AG09309 (cell line): ENCODE results near the gene ARHGAP6.

Experiments used
- DNase-seq: peaks from one replicate; pipeline ENCODE4 v3.0.0-alpha.2; 2010; ENCODE audit warnings: low read depth
- H3K4me3 ChIP-seq: 2 replicates; pipeline ENCODE4 v1.5.1; 2011; ENCODE audit warnings: mild to moderate bottlenecking, low read depth, low read length, moderate library complexity; ENCODE audit not compliant: control insufficient read depth
- TF ChIP-seq, protein P1 (sequence below): IDR thresholded peaks from 2 replicates; pipeline ENCODE4 v1.5.1; 2011; ENCODE audit warnings: mild to moderate bottlenecking, low read depth, low read length, inconsistent platforms; ENCODE audit not compliant: insufficient read depth, control insufficient read depth; ENCODE audit errors: missing control alignments

The ARHGAP6 gene

DNA sequence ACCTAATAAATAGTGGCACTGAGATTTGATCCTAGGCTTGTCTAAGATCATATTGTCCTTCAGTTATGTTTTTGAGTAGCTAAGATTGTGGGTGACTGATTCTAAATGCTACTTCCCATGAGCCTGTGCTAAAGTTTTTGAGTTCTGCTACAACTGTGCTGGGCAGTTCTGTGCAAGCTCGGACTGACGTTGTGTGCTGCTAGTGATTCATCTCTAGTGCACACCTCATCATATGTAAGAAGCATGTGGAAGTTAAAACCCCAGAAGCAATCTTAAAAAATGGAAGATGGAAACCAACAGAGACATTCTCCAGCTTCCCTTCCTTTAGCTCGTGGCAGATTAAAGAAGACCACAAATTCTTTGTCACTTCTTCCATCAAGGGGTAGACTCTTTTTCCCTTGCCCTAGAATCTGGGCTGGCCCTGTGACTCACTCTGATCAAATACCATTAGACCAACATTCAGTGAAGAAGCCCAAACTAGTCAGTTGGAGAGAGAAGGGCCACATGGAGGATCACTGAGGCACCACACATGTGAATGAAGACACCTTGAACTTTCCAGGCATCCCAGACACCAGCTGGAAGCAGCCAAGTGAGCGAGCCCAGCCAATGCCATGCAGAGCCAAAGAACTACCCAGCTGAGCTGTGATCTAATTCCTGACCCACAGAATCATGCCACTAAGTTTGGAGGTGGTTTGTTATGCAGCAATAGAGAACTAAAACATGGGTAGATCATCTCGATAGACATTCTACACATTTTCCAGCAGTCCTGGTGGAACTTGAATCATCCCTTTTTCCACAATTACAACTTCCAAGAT lies 16.8 kb downstream of the ARHGAP6 start:
- no peak for DNase-seq
- TF ChIP-seq, protein P1, sequence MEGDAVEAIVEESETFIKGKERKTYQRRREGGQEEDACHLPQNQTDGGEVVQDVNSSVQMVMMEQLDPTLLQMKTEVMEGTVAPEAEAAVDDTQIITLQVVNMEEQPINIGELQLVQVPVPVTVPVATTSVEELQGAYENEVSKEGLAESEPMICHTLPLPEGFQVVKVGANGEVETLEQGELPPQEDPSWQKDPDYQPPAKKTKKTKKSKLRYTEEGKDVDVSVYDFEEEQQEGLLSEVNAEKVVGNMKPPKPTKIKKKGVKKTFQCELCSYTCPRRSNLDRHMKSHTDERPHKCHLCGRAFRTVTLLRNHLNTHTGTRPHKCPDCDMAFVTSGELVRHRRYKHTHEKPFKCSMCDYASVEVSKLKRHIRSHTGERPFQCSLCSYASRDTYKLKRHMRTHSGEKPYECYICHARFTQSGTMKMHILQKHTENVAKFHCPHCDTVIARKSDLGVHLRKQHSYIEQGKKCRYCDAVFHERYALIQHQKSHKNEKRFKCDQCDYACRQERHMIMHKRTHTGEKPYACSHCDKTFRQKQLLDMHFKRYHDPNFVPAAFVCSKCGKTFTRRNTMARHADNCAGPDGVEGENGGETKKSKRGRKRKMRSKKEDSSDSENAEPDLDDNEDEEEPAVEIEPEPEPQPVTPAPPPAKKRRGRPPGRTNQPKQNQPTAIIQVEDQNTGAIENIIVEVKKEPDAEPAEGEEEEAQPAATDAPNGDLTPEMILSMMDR = no peak
- H3K4me3 ChIP-seq = no peak overlapping the region

DNA sequence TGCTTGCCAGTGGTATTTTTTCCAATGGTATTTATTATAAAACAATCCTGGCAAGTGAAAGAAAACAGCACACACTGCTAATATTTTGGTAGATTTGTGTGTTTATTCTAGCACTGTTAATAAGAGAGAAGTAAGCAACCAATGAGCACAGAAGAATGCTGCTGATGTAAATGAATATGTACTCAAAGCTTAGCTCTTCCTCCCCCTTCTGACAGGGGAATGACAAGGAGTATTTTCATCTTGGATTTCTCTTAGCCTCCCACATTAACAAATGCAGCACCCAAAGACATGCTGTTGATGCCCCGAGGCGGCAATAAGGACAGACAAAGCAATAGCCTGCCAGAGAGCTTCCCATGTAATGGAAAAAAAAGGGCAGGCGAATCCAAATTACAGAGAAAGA lies 18.6 kb downstream of the ARHGAP6 start:
- no peak overlapping the region for H3K4me3 ChIP-seq
- no peak for DNase-seq
- TF ChIP-seq, protein P1 = no peak

DNA sequence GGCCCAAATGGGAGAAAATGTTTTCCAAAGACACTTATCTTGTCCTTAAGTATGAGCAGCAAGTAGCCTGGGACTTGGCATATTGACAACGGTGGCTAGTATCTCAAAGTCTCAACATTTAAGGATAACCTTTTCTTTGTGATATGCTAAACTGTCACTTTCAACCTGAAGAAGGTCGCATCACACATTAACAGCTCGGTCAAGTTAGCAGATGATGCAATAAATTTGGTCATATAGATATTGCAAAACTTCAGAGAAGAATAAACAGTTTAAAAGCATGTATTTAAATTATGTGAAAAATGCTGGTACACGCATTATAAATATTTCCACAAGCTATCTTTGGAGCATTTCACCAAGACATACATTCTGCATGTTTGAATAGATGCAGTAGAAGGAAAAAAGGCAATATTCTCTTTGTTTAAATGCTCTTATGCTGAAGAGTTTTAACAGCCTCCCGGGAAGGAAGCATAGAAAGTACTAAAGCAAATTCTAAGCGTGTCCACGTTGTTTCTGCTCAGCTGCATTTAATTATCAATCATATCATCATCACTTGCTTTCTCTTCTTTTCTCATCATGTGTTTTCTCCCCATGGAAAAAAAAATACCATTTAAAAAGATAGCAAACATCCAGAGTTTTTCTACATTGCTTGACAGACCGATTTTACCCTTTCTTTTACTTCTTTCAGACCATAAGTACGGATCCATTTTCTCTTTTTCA lies 24.2 kb downstream of the ARHGAP6 start:
- no peak for DNase-seq
- no peak overlapping the region for H3K4me3 ChIP-seq
- TF ChIP-seq, protein P1 = no peak

DNA sequence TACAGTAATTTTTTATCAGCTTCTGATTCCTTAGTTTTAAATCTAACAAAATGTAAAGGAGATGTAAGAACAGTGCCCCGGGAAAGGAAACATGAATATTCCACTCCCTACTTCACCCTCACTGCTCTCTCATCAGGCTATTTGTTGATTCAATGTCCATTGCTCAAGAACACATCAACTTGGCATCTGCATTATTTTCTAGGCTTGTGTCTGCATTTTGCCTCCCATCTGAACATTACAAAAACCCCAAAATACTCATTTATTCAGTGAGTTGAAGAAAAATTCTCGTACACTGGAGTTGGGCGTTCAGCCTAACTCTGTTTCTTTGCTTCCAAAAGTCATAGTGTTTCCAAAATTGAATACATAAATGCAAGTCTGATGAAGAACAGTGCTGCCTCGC lies 25.6 kb downstream of the ARHGAP6 start:
- DNase-seq = no peak
- TF ChIP-seq, protein P1 = no peak
- no peak overlapping the region for H3K4me3 ChIP-seq

DNA sequence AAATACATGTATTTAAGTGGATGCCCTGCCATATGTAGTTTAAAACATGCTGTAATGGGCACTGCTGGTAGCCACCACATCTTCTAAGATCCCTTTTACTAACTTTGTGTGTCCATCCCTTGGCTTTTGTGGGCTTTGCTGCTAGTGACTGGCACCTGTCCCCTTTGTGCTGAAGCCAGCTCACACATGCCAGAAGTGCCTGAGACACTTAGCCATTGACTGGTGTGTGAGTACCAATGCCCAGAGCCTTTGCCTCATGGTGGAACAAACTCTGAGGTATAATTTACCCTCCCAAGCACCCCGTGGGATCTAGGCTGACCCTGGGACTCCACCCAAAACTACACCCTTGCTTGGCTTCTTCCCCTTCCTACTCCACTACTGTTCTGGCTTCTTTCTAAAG lies 33.0 kb downstream of the ARHGAP6 start:
- no peak for DNase-seq
- TF ChIP-seq, protein P1 = no peak

DNA sequence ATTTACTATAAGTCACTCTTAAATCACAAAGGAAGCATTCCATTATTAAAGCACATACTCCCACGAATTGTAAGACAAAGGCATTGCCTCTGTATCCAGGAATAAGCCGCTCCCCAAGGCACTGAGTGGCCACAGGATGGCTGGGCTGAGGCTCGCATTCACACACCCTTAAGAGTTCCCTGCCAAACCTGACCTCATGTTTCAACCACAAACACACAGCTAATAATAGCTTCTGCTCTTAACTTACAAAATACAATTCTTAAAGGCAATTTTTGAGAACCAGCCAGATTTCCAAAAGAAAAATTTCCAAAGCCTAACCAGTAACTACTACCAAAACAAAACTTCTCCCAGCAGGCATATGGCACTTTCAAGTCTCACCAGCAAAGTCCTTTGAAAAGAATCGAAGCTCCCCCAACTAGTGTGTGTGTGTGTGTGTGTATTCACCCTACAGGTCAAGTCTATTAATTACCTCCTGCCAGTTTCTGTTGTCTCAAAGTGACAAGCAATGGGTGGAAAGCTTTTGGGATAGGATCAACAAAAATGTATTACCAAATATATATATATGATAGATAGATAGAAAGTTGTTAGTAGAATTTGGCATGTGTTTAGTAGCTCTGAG lies 36.0 kb downstream of the ARHGAP6 start:
- peak; percentile 25 for DNase-seq
- no peak overlapping the region for H3K4me3 ChIP-seq
- TF ChIP-seq, protein P1 = no peak

More for the DNA sequence above, 33.0 kb downstream of the ARHGAP6 start:
- H3K4me3 ChIP-seq = no peak overlapping the region
